Thymus (tissue), 11 donors: ENCODE results near the gene ATP2B2. TPM values are rescaled to one million over a fixed set of nuclear protein-coding genes. Genes with fewer than 3 reads are reported as not detected.

Source experiments
- DNase-seq, 9 donors: peaks; one replicate each; pipeline ENCODE4 v3.0.0-alpha.2; 2013; ENCODE audit warnings: low spot score in 9 of 9, low read depth in 6 of 9, missing footprints in 1 of 9
- H3K27ac ChIP-seq, 2 donors: one replicate each; pipeline ENCODE4 v1.5.1; 2013; ENCODE audit warnings: control low read depth in 1 of 2, low read depth in 1 of 2, low read length in 1 of 2, mild to moderate bottlenecking in 1 of 2, moderate library complexity in 1 of 2
- H3K27me3 ChIP-seq, 2 donors: one replicate each; pipeline ENCODE4 v1.5.1; 2013; ENCODE audit warnings: low read length in 1 of 2; ENCODE audit not compliant: control insufficient read depth in 2 of 2, insufficient read depth in 1 of 2
- H3K36me3 ChIP-seq, 2 donors: one replicate each; pipeline ENCODE4 v1.5.1; 2013; ENCODE audit warnings: low read length in 1 of 2, mild to moderate bottlenecking in 1 of 2, moderate library complexity in 1 of 2; ENCODE audit not compliant: control insufficient read depth in 2 of 2, insufficient read depth in 2 of 2
- H3K4me1 ChIP-seq, 2 donors: one replicate each; pipeline ENCODE4 v1.5.1; 2013; ENCODE audit warnings: low read length in 2 of 2; ENCODE audit not compliant: control insufficient read depth in 2 of 2, insufficient read depth in 2 of 2
- H3K4me3 ChIP-seq, 2 donors: one replicate each; pipeline ENCODE4 v1.5.1; 2013; ENCODE audit warnings: low read length in 2 of 2, control low read depth in 1 of 2, mild to moderate bottlenecking in 1 of 2
- H3K9me3 ChIP-seq, 2 donors: one replicate each; pipeline ENCODE4 v1.5.1; 2013; ENCODE audit warnings: low read length in 1 of 2, mild to moderate bottlenecking in 1 of 2; ENCODE audit not compliant: control insufficient read depth in 2 of 2, insufficient read depth in 1 of 2
- WGBS: extraction: QIAGEN DNeasy Blood & Tissue Kit; methylation state at CpG from one replicate; pipeline ENCODE4 v1.1.7; 2013; 5-methylcytosine and 5-hydroxymethylcytosine counted together
- polyA plus RNA-seq: library from polyadenylated mRNA; stranded (reverse); fragments of 200-250 nt; gene quantifications from one replicate; pipeline ENCODE4 v1.2.3, GENCODE V29; 2013
- total RNA-seq: library from RNA; stranded (reverse); fragments of 120-200 nt; gene quantifications from one replicate; pipeline ENCODE4 v1.2.4, GENCODE V29; 2013
- donor health status: healthy.

Gene ATP2B2
- total and polyA plus RNA-seq, 2 donors, result 0.19 to 0.34 TPM

GRCh38 chr3:10503217-10503796 lies 2.1 kb downstream of the ATP2B2 start:
- Histone ChIP-seq H3K36me3 (no peaks in the 10 kb centered on the region), H3K27me3 (peaks cover 23 to 49% of the 10 kb centered on the region in 2 donors), H3K27ac (no peak overlapping the region), H3K4me1 (no peaks in the 10 kb centered on the region), H3K9me3 (no peaks in the 10 kb centered on the region), H3K4me3 (no peak overlapping the region)
- 89% methylated on average over 15 of the region's 15 CpGs for WGBS
- DNase-seq, result no peak

GRCh38 chr3:10502185-10502880 lies 3.1 kb downstream of the ATP2B2 start:
- H3K27me3 ChIP-seq, result peaks cover 23 to 45% of the 10 kb centered on the region in 2 donors
- WGBS, result 91% methylated on average over 12 of the region's 12 CpGs
- H3K36me3 ChIP-seq, result no peaks in the 10 kb centered on the region
- no peaks in the 10 kb centered on the region for H3K9me3 ChIP-seq
- no peak overlapping the region for H3K27ac ChIP-seq
- DNase-seq, result no peak
- no peak overlapping the region for H3K4me3 ChIP-seq
- H3K4me1 ChIP-seq, result no peaks in the 10 kb centered on the region

GRCh38 chr3:10501664-10502052 lies 3.7 kb downstream of the ATP2B2 start:
- Histone ChIP-seq H3K36me3 (no peaks in the 10 kb centered on the region), H3K27me3 (peaks cover 21 to 39% of the 10 kb centered on the region in 2 donors), H3K4me3 (no peak overlapping the region), H3K9me3 (no peaks in the 10 kb centered on the region), H3K4me1 (no peaks in the 10 kb centered on the region), H3K27ac (no peak overlapping the region)
- no peak for DNase-seq
- 74% methylated on average over 3 of the region's 3 CpGs for WGBS

GRCh38 chr3:10500717-10501663 lies 4.4 kb downstream of the ATP2B2 start:
- peaks cover 19 to 35% of the 10 kb centered on the region in 2 donors for H3K27me3 ChIP-seq
- H3K4me3 ChIP-seq, result no peak overlapping the region
- WGBS, result 86% methylated on average over 19 of the region's 19 CpGs
- DNase-seq, result no peak
- no peak overlapping the region for H3K27ac ChIP-seq
- H3K9me3 ChIP-seq, result no peaks in the 10 kb centered on the region
- H3K36me3 ChIP-seq, result no peaks in the 10 kb centered on the region
- no peaks in the 10 kb centered on the region for H3K4me1 ChIP-seq

GRCh38 chr3:10498271-10498670 lies 7.1 kb downstream of the ATP2B2 start:
- WGBS, result 95% methylated on average over 11 of the region's 11 CpGs
- H3K36me3 ChIP-seq, result no peaks in the 10 kb centered on the region
- H3K4me3 ChIP-seq, result no peak overlapping the region
- H3K27me3 ChIP-seq, result peaks cover 0 to 8% of the 10 kb centered on the region in 2 donors
- H3K9me3 ChIP-seq, result no peaks in the 10 kb centered on the region
- DNase-seq, result no peak
- no peaks in the 10 kb centered on the region for H3K4me1 ChIP-seq
- H3K27ac ChIP-seq, result no peak overlapping the region

- H3K36me3 ChIP-seq, result no peaks in the 10 kb centered on the region
- H3K4me1 ChIP-seq, result no peaks in the 10 kb centered on the region
- peaks cover 0 to 3% of the 10 kb centered on the region in 2 donors for H3K27me3 ChIP-seq
- DNase-seq, result no peak
- H3K9me3 ChIP-seq, result no peaks in the 10 kb centered on the region
- no peak overlapping the region for H3K27ac ChIP-seq
- H3K4me3 ChIP-seq, result no peak overlapping the region
- WGBS, result 97% methylated on average over 4 of the region's 4 CpGs
Measured at GRCh38 chr3:10497439-10497838, 7.9 kb downstream of the ATP2B2 start.

- Histone ChIP-seq H3K36me3 (no peaks in the 10 kb centered on the region), H3K27me3 (peaks cover 0 to 3% of the 10 kb centered on the region in 2 donors), H3K27ac (no peak overlapping the region), H3K9me3 (no peaks in the 10 kb centered on the region), H3K4me3 (no peak overlapping the region), H3K4me1 (no peaks in the 10 kb centered on the region)
- WGBS, result 81% methylated on average over 11 of the region's 11 CpGs
- DNase-seq, result no peak
Measured at GRCh38 chr3:10496121-10496863, 9.1 kb downstream of the ATP2B2 start.

GRCh38 chr3:10495614-10496013 lies 9.8 kb downstream of the ATP2B2 start:
- Histone ChIP-seq H3K9me3 (no peaks in the 10 kb centered on the region), H3K27me3 (peaks cover 0 to 3% of the 10 kb centered on the region in 2 donors), H3K36me3 (no peaks in the 10 kb centered on the region), H3K27ac (no peak overlapping the region), H3K4me3 (no peak overlapping the region), H3K4me1 (no peaks in the 10 kb centered on the region)
- no peak for DNase-seq
- WGBS, result 94% methylated on average over 5 of the region's 5 CpGs
